GM18505 (cell line): ENCODE results near the gene PCDHB7.
"Not testable (repeated sequence)": the region's sequence is repeated elsewhere in the genome, so short reads cannot be mapped to it uniquely, and the experiment has no call there.

Source experiments
- ATAC-seq: cut with Tn5 transposase; IDR thresholded peaks from one replicate; pipeline ENCODE4 v1.9.1; 2021; ENCODE audit not compliant: unreplicated experiment
- POLR2A ChIP-seq: IDR thresholded peaks from 4 replicates; pipeline ENCODE4 v1.6.1; 2011; ENCODE audit warnings: borderline replicate concordance; ENCODE audit not compliant: insufficient read depth, insufficient read length; ENCODE audit errors: extremely low read depth

Gene PCDHB7

DNA sequence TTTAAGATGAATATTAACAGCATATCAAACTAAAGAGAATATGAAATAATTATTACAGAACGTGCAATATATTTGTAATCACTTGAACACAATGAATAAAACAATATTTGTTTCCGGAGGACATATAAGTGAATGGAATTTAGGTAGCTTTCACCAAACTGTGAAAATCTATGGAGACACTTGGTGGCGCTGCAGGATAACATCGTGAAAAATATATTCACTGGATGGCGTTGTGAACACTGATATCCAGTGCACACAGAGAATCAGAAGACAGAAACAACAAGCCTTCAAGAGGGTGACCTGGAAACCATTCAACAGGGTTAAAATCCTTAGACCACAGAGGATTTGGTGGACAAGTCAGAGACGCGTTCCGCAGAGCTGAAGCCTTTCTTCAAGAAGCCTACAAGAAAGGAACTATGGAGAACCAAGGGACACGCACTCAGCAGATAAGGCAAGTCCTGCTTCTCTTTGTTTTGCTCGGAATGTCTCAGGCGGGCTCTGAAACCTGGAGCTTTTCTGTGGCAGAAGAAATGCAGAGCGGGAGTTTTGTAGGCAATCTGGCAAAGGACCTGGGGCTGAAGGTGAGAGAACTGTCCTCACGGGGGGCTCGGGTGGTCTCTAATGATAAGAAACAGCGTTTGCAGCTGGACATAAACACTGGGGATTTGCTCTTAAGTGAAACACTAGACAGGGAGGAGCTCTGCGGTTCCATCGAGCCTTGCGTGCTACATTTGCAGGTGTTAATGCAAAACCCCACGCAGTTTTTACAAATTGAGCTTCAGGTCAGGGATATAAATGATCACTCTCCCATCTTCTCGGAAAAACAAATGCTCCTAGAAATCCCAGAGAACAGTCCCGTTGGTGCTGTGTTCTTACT, 27.2 kb downstream of the PCDHB7 start, which contains the start of gene PCDHB11:
TSS of gene PCDHB11 (plus strand) at position 269 of the 877 bp plus-strand sequence. CDS start at position 417, 148 bp downstream.
- TF ChIP-seq POLR2A = no peak
- ATAC-seq = no peak

DNA sequence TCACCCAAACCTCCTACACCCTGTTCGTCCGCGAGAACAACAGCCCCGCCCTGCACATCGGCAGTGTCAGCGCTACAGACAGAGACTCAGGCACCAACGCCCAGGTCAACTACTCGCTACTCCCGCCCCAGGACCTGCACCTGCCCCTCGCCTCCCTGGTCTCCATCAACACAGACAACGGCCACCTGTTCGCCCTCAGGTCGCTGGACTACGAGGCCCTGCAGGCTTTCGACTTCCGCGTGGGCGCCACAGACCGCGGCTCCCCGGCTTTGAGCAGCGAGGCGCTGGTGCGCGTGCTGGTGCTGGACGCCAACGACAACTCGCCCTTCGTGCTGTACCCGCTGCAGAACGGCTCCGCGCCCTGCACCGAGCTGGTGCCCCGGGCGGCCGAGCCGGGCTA, 28.7 kb downstream of the PCDHB7 start:
- not testable (repeated sequence) for ATAC-seq

GRCh38 chr5:141201646-141202045, 29.2 kb downstream of the PCDHB7 start:
- not testable (repeated sequence) for ATAC-seq

- TF ChIP-seq POLR2A = no peak
- no peak for ATAC-seq
Observed at GRCh38 chr5:141208478-141208877, 36.0 kb downstream of the PCDHB7 start, which contains the start of gene PCDHB12. Gene PCDHB12, plus strand, starts transcription at chr5:141208719. Its CDS starts 189 bp downstream, at chr5:141208908.

GRCh38 chr5:141210281-141210680, 37.8 kb downstream of the PCDHB7 start:
- ATAC-seq = not testable (repeated sequence)

DNA sequence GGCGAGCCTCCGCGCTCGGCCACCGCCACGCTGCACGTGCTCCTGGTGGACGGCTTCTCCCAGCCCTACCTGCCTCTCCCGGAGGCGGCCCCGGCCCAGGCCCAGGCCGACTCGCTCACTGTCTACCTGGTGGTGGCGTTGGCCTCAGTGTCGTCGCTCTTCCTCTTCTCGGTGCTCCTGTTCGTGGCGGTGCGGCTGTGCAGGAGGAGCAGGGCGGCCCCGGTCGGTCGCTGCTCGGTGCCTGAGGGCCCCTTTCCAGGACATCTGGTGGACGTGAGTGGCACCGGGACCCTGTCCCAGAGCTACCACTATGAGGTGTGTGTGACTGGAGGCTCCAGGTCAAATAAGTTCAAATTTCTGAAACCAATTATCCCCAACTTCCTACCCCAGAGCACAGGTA, 38.4 kb downstream of the PCDHB7 start:
- not testable (repeated sequence) for ATAC-seq

DNA sequence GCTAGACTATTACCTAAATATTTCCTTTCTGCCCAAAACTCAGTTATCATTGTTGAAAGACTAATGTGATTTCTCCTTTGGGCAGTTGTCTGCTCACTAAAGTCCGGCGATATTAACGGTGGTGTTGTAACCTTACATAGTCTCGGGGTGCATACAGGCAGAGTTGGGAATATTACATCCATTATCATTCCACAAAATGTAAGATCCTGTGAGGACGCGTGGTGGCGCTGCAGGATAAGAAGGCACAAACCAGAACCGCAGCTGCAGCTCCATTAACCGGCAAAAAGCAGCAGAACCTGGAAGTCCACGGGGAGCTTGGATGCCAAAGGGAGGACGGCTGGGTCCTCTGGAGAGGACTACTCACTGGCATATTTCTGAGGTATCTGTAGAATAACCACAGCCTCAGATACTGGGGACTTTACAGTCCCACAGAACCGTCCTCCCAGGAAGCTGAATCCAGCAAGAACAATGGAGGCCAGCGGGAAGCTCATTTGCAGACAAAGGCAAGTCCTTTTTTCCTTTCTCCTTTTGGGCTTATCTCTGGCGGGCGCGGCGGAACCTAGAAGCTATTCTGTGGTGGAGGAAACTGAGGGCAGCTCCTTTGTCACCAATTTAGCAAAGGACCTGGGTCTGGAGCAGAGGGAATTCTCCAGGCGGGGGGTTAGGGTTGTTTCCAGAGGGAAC, 41.4 kb downstream of the PCDHB7 start, which contains the start of gene PCDHB13:
TSS of gene PCDHB13 (plus strand) at position 264 of the 684 bp plus-strand sequence. CDS start at position 469, 205 bp downstream.
- not testable (repeated sequence) for ATAC-seq

DNA sequence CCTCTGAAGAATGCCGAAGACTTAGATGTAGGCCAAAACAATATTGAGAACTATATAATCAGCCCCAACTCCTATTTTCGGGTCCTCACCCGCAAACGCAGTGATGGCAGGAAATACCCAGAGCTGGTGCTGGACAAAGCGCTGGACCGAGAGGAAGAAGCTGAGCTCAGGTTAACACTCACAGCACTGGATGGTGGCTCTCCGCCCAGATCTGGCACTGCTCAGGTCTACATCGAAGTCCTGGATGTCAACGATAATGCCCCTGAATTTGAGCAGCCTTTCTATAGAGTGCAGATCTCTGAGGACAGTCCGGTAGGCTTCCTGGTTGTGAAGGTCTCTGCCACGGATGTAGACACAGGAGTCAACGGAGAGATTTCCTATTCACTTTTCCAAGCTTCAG, 42.1 kb downstream of the PCDHB7 start:
- not testable (repeated sequence) for ATAC-seq

DNA sequence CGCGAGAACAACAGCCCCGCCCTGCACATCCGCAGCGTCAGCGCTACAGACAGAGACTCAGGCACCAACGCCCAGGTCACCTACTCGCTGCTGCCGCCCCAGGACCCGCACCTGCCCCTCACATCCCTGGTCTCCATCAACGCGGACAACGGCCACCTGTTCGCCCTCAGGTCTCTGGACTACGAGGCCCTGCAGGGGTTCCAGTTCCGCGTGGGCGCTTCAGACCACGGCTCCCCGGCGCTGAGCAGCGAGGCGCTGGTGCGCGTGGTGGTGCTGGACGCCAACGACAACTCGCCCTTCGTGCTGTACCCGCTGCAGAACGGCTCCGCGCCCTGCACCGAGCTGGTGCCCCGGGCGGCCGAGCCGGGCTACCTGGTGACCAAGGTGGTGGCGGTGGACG, 43.1 kb downstream of the PCDHB7 start:
- not testable (repeated sequence) for ATAC-seq

DNA sequence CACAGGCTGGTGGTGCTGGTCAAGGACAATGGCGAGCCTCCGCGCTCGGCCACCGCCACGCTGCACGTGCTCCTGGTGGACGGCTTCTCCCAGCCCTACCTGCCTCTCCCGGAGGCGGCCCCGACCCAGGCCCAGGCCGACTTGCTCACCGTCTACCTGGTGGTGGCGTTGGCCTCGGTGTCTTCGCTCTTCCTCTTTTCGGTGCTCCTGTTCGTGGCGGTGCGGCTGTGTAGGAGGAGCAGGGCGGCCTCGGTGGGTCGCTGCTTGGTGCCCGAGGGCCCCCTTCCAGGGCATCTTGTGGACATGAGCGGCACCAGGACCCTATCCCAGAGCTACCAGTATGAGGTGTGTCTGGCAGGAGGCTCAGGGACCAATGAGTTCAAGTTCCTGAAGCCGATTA, 43.6 kb downstream of the PCDHB7 start:
- ATAC-seq = not testable (repeated sequence)

DNA sequence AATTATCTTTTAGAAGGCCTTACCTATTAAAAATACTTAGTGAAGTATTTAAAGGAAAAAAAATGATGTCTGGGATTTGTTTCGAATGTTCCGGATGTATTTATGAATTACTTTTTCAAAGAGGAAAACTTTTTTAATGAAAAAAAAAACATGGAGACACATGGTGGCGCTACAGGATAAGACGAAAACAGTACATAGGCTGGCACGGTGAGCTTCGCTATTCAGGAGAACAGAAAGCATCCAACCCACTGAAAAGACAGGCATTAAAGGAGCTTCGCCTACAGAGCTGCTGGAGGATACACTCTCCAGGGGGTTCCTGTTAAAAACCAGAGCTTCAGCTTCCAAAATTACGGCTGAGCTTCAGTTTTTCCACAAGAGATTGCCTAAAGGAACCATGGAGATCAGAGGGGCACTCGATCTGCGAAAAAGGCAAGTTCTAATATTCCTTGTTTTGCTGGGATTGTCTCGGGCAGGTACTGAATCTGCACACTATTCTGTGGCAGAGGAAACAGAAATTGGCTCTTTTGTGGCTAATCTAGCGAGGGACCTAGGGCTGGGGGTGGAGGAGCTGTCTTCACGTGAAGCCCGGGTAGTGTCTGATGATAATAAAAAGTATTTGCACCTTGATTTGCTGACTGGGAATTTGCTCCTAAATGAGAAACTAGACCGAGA, 50.8 kb downstream of the PCDHB7 start, which contains the start of gene PCDHB14:
TSS of gene PCDHB14 (plus strand) at position 232 of the 672 bp plus-strand sequence. CDS start at position 395, 163 bp downstream.
- ATAC-seq = no peak
- TF ChIP-seq POLR2A = no peak

- ATAC-seq = not testable (repeated sequence)
Observed at GRCh38 chr5:141224844-141225243, 52.4 kb downstream of the PCDHB7 start.

GRCh38 chr5:141225421-141225820, 53.0 kb downstream of the PCDHB7 start:
- ATAC-seq = not testable (repeated sequence)
